ENCODE data around the gene C1orf105.
"Not testable (repeated sequence)": the region's sequence is repeated elsewhere in the genome, so short reads cannot be mapped to it uniquely, and the experiment has no call there.

C1orf105 gene

GRCh38 chr1:172496127-172496526 lies 75.6 kb downstream of the C1orf105 start:
- DNase-seq, result not testable (repeated sequence)

GRCh38 chr1:172496678-172497077 lies 76.2 kb downstream of the C1orf105 start:
- DNase-seq, result no peak

GRCh38 chr1:172497230-172497629 lies 76.7 kb downstream of the C1orf105 start:
- DNase-seq, result no peak

GRCh38 chr1:172498857-172499256 lies 78.4 kb downstream of the C1orf105 start:
- no peak for DNase-seq

- DNase-seq, result peak; percentile 93
These were observed 79.2 kb downstream of the C1orf105 start for GRCh38 chr1:172499636-172500141.

- DNase-seq, result peak; percentile 62
These were observed 79.7 kb downstream of the C1orf105 start for GRCh38 chr1:172500207-172500606.

- peak; percentile 8 for DNase-seq
These were observed 87.3 kb downstream of the C1orf105 start for GRCh38 chr1:172507741-172508140.

GRCh38 chr1:172510479-172510878 lies 90.0 kb downstream of the C1orf105 start:
- no peak for DNase-seq

- DNase-seq, result no peak
These were observed 92.1 kb downstream of the C1orf105 start for GRCh38 chr1:172512591-172512990.

GRCh38 chr1:172513479-172513878 lies 93.0 kb downstream of the C1orf105 start:
- no peak for DNase-seq

- no peak for DNase-seq
These were observed 93.6 kb downstream of the C1orf105 start for GRCh38 chr1:172514108-172514507.

GRCh38 chr1:172515436-172515835 lies 95.0 kb downstream of the C1orf105 start:
- no peak for DNase-seq

- peak; percentile 9 for DNase-seq
These were observed 95.4 kb downstream of the C1orf105 start for GRCh38 chr1:172515927-172516326.

GRCh38 chr1:172517081-172517480 lies 96.6 kb downstream of the C1orf105 start:
- DNase-seq, result no peak

GRCh38 chr1:172517545-172517944 lies 97.1 kb downstream of the C1orf105 start:
- DNase-seq, result no peak

Data from DMS53 (cell line).